ENCODE measurements around the gene ATP13A3. TPM values are rescaled to one million over a fixed set of nuclear protein-coding genes. Genes with fewer than 3 reads are reported as not detected.

Gene ATP13A3
- total and polyA plus RNA-seq, 2 experiments from 2014 or later, result 20.0 to 202 TPM

- TF ChIP-seq ZNF462 (CRISPR knock-in tag; IDR thresholded peaks at IDR 0.05) (no peak), EZH2 (IDR thresholded peaks at IDR 0.05; ENCODE audit: low read depth, unreplicated experiment) (no peak)
These were observed 132.5 kb downstream of the ATP13A3 start (continued) for GRCh38 chr3:194354315-194354714.

Small RNA genes lying within 50 kb of the gene (small RNA-seq; reads per million reads assigned to genes)
- gene AC108676.2 (ENCODE audit: low replicate concordance) (not detected), gene RNU6-1101P (ENCODE audit: low replicate concordance) (not detected)

Other genes starting within 250 kb of the ATP13A3 start
- gene CPN2, start 135.7 kb downstream of the ATP13A3 start, total RNA-seq (2014; rRNA removed; shearing (Covaris generic)), result 0.14 TPM in 1 of 2 replicates, not detected in the other
- gene CPN2, start 135.7 kb downstream of the ATP13A3 start, polyA plus RNA-seq (2016; fragmentation: Nextera tagmentation; extraction: Ambion mirVana), result 0.10 TPM in 1 of 2 replicates, not detected in the other
- gene LRRC15, start 117.3 kb downstream of the ATP13A3 start, total RNA-seq (2014; rRNA removed; shearing (Covaris generic)), result 0.14 TPM in 1 of 2 replicates, not detected in the other
- gene LRRC15, start 117.3 kb downstream of the ATP13A3 start, polyA plus RNA-seq (2016; fragmentation: Nextera tagmentation; extraction: Ambion mirVana), result 0.05 TPM in 1 of 2 replicates, not detected in the other
- gene GP5, start 87.7 kb downstream of the ATP13A3 start, total RNA-seq (2014; rRNA removed; shearing (Covaris generic)), result 0.07 and 0.12 TPM in 2 replicates
- 0.15 TPM in 1 of 2 replicates, not detected in the other for gene GP5, start 87.7 kb downstream of the ATP13A3 start, polyA plus RNA-seq (2016; fragmentation: Nextera tagmentation; extraction: Ambion mirVana)
- 10.5 and 11.3 TPM in 2 replicates for gene TMEM44, start 146.4 kb upstream of the ATP13A3 start, total RNA-seq (2014; rRNA removed; shearing (Covaris generic))
- gene TMEM44, start 146.4 kb upstream of the ATP13A3 start, polyA plus RNA-seq (2016; fragmentation: Nextera tagmentation; extraction: Ambion mirVana), result 9.4 and 10.0 TPM in 2 replicates
- gene LSG1, start 185.2 kb upstream of the ATP13A3 start, total RNA-seq (2014; rRNA removed; shearing (Covaris generic)), result 44.5 and 57.1 TPM in 2 replicates
- 43.0 and 49.2 TPM in 2 replicates for gene LSG1, start 185.2 kb upstream of the ATP13A3 start, polyA plus RNA-seq (2016; fragmentation: Nextera tagmentation; extraction: Ambion mirVana)
- gene FAM43A, start 198.9 kb upstream of the ATP13A3 start, total RNA-seq (2014; rRNA removed; shearing (Covaris generic)), result 3.3 and 6.4 TPM in 2 replicates
- 2.4 and 2.5 TPM in 2 replicates for gene FAM43A, start 198.9 kb upstream of the ATP13A3 start, polyA plus RNA-seq (2016; fragmentation: Nextera tagmentation; extraction: Ambion mirVana)